Activated CD4-positive, alpha-beta memory T cell treated with anti-CD3 and anti-CD28 coated beads, Interleukin-2, amount 10 ng/mL, durations not matched to agents 7 days and 5 days (primary cell): ENCODE measurements around the gene LPP. TPM values are rescaled to one million over a fixed set of nuclear protein-coding genes. Genes with fewer than 3 reads are reported as not detected.

Source experiments
- CTCF ChIA-PET: fragments of 350-600 bp; sonication (Branson Sonifier 250); formaldehyde crosslinking; loops from one replicate; lab custom pipeline; 2021; ENCODE audit warnings: antibody characterized with exemption, inconsistent platforms; lab: Charles Lee
- POLR2A ChIA-PET: fragments of 350-600 bp; sonication (Branson Sonifier 250); formaldehyde crosslinking; loops from one replicate; lab custom pipeline; 2021; ENCODE audit warnings: antibody characterized with exemption; lab: Charles Lee
- DNase-seq: peaks from one replicate; pipeline ENCODE4 v3.0.0-alpha.2; 2020
- H3K27ac Mint-ChIP-seq: one replicate; pipeline ENCODE4 v1.8.0; 2021; ENCODE audit warnings: mild to moderate bottlenecking, mixed read lengths
- H3K27me3 Mint-ChIP-seq: one replicate; pipeline ENCODE4 v1.8.0; 2021; ENCODE audit warnings: mixed read lengths
- H3K36me3 Mint-ChIP-seq: one replicate; pipeline ENCODE4 v1.8.0; 2021; ENCODE audit warnings: low read depth, mixed read lengths
- H3K4me1 Mint-ChIP-seq: one replicate; pipeline ENCODE4 v1.8.0; 2021; ENCODE audit warnings: mixed read lengths
- H3K4me3 Mint-ChIP-seq: one replicate; pipeline ENCODE4 v1.8.0; 2021; ENCODE audit warnings: mild to moderate bottlenecking, mixed read lengths
- H3K9me3 Mint-ChIP-seq: one replicate; pipeline ENCODE4 v1.8.0; 2021; ENCODE audit warnings: mixed read lengths
- total RNA-seq, 2 experiments: library from RNA; stranded (reverse); gene quantifications; one replicate each; pipeline ENCODE4 v1.2.3, GENCODE V29; 2021

The LPP gene
- total RNA-seq, 2 experiments from 2014 or later: 51.4 to 52.4 TPM

DNA sequence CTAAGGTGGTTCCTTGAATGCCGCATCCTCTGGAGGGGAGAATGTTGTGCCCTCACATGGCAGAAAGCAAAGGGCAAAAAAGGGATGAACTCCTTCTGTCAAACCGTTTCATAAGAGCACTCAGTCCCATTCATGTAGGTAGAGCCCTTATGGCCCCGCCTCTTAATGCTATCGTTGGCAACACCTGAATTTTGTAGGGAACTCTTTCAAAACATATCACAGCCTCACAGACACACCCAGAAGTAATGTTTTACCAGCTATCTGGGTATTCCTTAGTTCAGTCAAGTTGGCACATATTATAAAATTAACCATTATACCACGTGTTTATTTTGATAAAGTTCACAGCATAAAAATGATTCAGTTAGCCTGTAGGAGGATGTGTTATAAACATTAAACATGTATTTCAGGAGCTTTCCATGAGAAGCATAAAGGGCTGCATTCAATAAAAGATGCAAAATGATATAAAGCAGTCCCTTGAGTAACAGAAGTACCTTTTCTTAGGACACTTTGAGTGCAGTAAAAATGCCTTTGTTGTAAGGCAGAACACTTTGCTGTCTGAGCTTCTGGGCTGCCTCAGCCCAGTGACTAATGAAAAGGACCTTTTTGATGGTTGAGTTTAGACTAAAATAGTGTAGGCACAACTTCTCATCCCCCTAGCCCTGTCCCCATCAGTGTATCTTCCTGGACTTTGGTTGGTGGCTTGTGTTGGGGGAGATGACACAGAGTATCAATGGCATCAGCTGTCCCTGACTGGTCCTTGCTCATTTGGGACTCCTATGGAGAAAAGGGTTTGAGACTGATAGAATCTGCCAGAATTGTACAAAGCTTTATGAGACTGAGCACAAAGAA is 754.3 kb downstream of the LPP start:
- no peak for DNase-seq
- H3K4me3 Mint-ChIP-seq: no peak overlapping the region
- peaks cover 2% of the 10 kb centered on the region for H3K27me3 Mint-ChIP-seq
- ChIA-PET CTCF (no interaction called here), POLR2A (no interaction called here)
- H3K36me3 Mint-ChIP-seq: no peaks in the 10 kb centered on the region
- H3K4me1 Mint-ChIP-seq: no peaks in the 10 kb centered on the region
- H3K27ac Mint-ChIP-seq: no peak overlapping the region
- H3K9me3 Mint-ChIP-seq: peaks cover 4% of the 10 kb centered on the region

DNA sequence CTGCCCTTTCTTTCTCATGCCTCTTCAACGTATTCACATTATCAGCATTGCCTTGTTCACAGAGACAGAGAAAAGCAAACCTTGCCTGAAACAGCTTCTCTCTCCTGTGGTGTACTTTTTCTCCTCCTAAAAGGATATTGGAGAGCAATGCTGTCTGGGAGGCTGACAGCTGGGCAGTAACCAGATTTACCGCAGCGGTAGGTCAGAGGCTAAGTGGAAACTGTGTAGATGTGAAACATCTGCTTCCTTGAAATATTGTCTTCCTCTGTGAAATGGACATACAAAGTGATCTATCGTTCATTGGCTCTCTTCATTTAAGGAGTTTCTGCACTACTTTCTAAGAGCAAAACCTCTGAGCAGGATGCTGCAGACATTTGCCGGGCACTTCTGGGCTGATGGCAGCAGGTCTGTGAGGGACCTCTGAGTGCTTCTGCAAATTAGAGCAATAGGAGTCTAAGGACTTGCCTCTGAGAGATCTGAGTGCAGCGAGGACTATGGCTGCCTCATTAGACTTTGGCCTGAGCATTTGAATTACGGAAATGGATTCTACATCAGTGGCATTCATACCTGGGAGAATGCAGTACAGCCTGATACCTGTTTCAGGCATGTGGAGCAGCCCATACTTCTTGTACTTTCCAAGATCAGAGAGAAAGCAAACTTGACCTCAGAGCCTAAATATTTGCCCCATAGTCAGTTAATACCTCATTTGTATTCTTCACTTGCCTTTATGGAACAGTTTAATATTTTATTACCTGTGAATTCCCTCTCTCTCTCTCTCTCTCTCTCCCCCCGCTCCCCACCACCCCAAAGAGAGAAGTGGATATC is 757.3 kb downstream of the LPP start:
- DNase-seq: no peak
- no peak overlapping the region for H3K27ac Mint-ChIP-seq
- POLR2A ChIA-PET: no interaction called here
- H3K9me3 Mint-ChIP-seq: peaks cover 4% of the 10 kb centered on the region
- no peaks in the 10 kb centered on the region for H3K36me3 Mint-ChIP-seq
- no peak overlapping the region for H3K4me3 Mint-ChIP-seq
- H3K27me3 Mint-ChIP-seq: peaks cover 2% of the 10 kb centered on the region
- CTCF ChIA-PET: no interaction called here
- H3K4me1 Mint-ChIP-seq: peaks cover 21% of the 10 kb centered on the region

DNA sequence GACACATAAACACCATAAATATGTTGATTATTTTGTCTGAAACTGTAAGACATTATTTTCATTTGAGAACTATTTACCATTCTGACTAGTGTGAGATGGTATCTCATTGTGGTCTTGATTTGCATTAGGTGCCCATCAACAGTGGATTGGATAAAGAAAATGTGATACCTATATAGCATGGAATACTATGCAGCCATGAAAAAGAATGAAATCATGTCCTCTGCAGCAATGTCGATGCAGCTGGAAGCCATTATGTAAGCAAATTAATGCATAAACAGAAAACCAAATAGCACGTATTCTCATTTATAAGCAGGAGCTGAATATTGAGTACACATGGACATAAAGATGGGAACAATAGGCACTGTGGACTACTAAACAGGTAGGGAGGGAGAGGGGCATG is 759.1 kb downstream of the LPP start:
- Mint-ChIP-seq H3K4me3 (no peak overlapping the region), H3K4me1 (peaks cover 39% of the 10 kb centered on the region), H3K27me3 (peaks cover 2% of the 10 kb centered on the region), H3K36me3 (peaks cover 2% of the 10 kb centered on the region), H3K27ac (no peak overlapping the region), H3K9me3 (peaks cover 4% of the 10 kb centered on the region)
- ChIA-PET CTCF (no interaction called here), POLR2A (no interaction called here)
- DNase-seq: no peak

DNA sequence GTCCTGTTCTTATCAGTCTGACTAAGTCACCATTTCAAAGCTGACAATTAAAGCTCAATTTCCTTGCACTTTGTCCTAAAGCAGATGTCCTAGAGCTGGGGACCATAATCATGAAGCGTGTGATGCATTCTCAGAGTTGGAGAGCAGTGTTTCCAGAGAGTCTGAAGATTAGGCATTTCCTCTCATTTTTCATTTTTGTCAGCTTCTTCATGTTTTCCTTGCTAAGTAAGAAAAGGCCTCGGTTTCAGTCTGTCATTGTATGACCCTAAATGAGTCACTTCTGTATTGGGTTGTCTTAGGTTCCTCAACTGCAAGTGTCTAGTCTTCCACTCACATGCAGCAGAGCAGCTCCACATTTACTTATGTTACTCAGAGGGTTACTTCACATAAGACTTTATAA is 760.6 kb downstream of the LPP start:
- Mint-ChIP-seq H3K36me3 (peaks cover 2% of the 10 kb centered on the region), H3K27ac (peak overlapping the region; percentile 17), H3K27me3 (peaks cover 2% of the 10 kb centered on the region), H3K4me3 (no peak overlapping the region), H3K9me3 (peaks cover 4% of the 10 kb centered on the region), H3K4me1 (peaks cover 41% of the 10 kb centered on the region)
- ChIA-PET POLR2A (interaction anchor here (0.7 to 1.6 kb wide), 4 partner anchors 22 to 1176 kb away, joined by 3 to 8 read pairs (median 4); no protein-coding TSS in a partner anchor), CTCF (interaction anchor here (0.8 to 5.9 kb wide), 4 partner anchors 38 to 1175 kb away, joined by 3 to 53 read pairs (median 4); no protein-coding TSS in a partner anchor)
- no peak for DNase-seq

DNA sequence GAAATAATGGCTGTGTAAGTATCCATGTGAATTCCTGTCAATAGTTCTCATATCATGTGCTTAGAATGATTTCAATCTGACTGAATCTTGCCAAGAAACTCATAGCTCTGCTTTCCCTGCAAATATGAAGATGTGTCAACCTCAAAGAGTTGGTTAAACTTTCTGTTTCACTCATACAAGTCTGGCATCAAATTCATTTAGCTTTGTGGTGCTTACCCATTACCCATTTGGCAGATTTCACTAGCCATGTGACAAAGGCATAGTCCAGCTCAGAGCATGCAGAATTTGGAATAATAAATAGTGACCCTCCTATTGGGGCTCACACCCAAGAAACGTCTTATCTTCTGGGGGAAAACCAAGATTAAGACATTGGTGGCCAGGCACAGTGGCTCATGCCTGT is 761.2 kb downstream of the LPP start:
- Mint-ChIP-seq H3K36me3 (peaks cover 2% of the 10 kb centered on the region), H3K4me3 (no peak overlapping the region), H3K27ac (peak overlapping the region; percentile 17), H3K4me1 (peaks cover 41% of the 10 kb centered on the region), H3K27me3 (peaks cover 2% of the 10 kb centered on the region), H3K9me3 (peaks cover 8% of the 10 kb centered on the region)
- ChIA-PET CTCF (interaction anchor here (1.1 to 5.9 kb wide), 4 partner anchors 40 to 1175 kb away, joined by 4 to 53 read pairs (median 4); no protein-coding TSS in a partner anchor), POLR2A (interaction anchor here (0.7 to 1.7 kb wide), 4 partner anchors 21 to 1175 kb away, joined by 3 to 8 read pairs (median 6); partner anchors contain the start of gene BCL6)
- no peak for DNase-seq

DNA sequence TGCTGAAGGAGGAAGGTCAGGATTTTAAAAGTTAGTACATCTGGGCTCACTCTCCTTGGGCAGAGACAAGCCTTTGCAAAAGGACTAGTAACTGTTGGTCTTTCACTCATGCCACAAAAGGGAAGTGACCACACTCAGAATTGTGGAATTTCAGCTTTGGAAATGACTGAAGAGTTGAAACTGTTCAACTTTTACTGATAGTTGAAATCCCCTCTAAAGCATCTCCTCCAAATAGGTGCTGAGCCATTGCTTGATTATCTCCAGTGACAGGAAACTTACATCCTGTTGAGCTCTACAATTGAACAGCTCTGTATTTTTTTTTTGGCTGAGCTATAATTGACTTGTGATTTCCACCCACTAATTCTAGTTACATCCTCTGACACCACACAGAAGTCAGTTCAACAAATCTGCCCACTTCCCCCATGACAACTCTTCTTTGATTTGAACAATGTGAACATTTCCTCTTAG is 763.0 kb downstream of the LPP start:
- ChIA-PET POLR2A (interaction anchor here (0.6 to 1.5 kb wide), 5 partner anchors 34 to 1179 kb away, joined by 3 to 6 read pairs (median 3); no protein-coding TSS in a partner anchor), CTCF (interaction anchor here (1.3 to 5.9 kb wide), 4 partner anchors 37 to 1177 kb away, joined by 3 to 53 read pairs (median 10); no protein-coding TSS in a partner anchor)
- Mint-ChIP-seq H3K36me3 (peaks cover 2% of the 10 kb centered on the region), H3K4me3 (no peak overlapping the region), H3K4me1 (peaks cover 41% of the 10 kb centered on the region), H3K9me3 (peaks cover 10% of the 10 kb centered on the region), H3K27me3 (no peaks in the 10 kb centered on the region), H3K27ac (peak overlapping the region; percentile 75)
- DNase-seq: peak; percentile 27

DNA sequence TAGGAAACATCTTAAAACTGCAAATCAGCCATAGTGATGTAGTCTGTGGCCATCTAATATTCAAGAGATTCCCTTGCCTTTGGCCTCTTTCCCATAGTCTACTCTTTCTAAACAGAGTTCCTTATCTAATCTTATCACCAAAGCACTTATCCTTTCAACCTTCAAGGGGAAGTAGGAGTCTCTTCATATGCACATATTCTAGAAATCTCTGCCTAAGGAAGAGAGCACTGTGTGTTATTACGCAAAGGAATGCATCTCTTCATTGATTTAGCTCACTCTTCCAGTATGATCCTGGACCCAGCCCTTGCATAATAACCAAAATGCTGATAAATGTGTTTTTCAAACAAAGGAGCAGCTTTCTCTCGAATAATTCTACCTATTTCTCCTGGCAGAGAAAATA is 764.1 kb downstream of the LPP start:
- CTCF ChIA-PET: interaction anchor here (1.4 to 5.9 kb wide), 3 partner anchors 36 to 1178 kb away, joined by 5 to 53 read pairs (median 15); no protein-coding TSS in a partner anchor
- peak overlapping the region; percentile 75 for H3K27ac Mint-ChIP-seq
- H3K36me3 Mint-ChIP-seq: peaks cover 2% of the 10 kb centered on the region

DNA sequence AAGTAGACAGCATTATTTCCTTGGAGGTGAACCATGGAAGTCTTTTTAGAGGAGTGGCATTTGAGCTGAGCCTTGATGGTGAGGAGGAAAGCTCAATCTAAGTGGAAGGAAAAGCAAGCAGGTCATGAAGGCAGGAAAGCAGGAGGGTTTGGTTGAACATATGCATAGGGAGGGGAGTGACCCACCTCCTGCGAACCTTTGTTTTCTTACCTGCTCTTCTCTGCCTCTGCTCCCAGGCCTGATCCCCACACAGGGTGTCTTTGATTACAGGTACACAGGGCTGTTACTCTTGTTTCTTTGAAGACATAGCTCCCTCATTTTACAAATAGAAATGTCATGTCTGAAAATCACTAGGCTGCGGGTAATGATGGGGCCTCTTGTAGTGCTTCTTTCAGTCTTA is 769.7 kb downstream of the LPP start:
- Mint-ChIP-seq H3K9me3 (peaks cover 7% of the 10 kb centered on the region), H3K27ac (no peak overlapping the region), H3K27me3 (peaks cover 4% of the 10 kb centered on the region), H3K4me3 (no peak overlapping the region), H3K4me1 (no peaks in the 10 kb centered on the region), H3K36me3 (no peaks in the 10 kb centered on the region)
- ChIA-PET CTCF (interaction anchor here (1.3 kb wide), 1 partner anchor 1183 kb away, joined by 3 read pairs; no protein-coding TSS in a partner anchor), POLR2A (no interaction called here)
- no peak for DNase-seq

More for the DNA sequence above, 764.1 kb downstream of the LPP start:
- H3K27me3 Mint-ChIP-seq: no peaks in the 10 kb centered on the region
- H3K4me1 Mint-ChIP-seq: peaks cover 41% of the 10 kb centered on the region
- POLR2A ChIA-PET: interaction anchor here (0.9 kb wide), 1 partner anchor 11 kb away, joined by 3 read pairs; no protein-coding TSS in a partner anchor
- H3K4me3 Mint-ChIP-seq: no peak overlapping the region
- no peak for DNase-seq
- peaks cover 7% of the 10 kb centered on the region for H3K9me3 Mint-ChIP-seq

DNA sequence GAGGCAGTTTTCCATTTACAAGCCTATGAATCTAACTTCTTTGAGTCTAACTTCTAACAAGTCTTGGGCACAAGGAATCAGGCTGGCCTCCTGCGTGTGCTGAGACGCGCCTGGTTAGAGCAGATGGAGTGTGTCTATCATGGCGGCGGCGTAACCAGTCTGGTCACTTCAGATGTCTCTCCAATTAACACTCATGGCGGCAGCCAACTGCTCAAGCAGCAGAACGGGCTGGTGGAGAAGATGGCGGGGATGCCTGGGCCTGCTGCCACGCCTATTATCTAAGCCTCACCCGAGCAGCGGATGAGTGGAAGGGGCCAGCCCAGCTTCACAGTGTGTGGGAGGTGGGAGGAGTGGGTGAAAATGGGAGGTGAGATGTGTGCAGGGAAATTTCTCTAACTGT is 771.4 kb downstream of the LPP start:
- Mint-ChIP-seq H3K9me3 (peaks cover 2% of the 10 kb centered on the region), H3K4me1 (no peaks in the 10 kb centered on the region), H3K4me3 (no peak overlapping the region), H3K36me3 (no peaks in the 10 kb centered on the region), H3K27ac (no peak overlapping the region), H3K27me3 (peaks cover 4% of the 10 kb centered on the region)
- DNase-seq: no peak
- ChIA-PET POLR2A (no interaction called here), CTCF (no interaction called here)

DNA sequence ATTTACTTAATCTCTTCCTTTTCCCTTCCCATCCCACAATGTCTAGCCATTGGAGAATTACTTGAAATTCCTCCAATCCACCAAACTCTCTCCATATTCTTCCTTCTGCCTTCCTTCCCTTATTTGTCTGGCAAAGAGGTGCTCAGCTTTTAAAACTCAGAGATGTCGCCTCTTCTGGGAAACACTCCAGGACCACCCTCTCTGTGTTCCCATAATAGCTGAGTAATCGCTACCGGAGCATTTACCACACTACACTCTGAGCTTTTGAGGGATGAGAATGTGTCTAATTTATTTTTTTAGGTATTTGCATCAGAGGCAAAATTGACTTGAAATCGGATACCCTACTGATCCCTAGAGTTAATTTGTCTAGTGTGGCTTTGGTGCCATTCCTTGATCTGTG is 772.2 kb downstream of the LPP start:
- CTCF ChIA-PET: no interaction called here
- no peak overlapping the region for H3K27ac Mint-ChIP-seq
- no peak overlapping the region for H3K4me3 Mint-ChIP-seq
- POLR2A ChIA-PET: no interaction called here
- no peaks in the 10 kb centered on the region for H3K36me3 Mint-ChIP-seq
- peaks cover 2% of the 10 kb centered on the region for H3K9me3 Mint-ChIP-seq
- no peak for DNase-seq
- H3K27me3 Mint-ChIP-seq: peaks cover 4% of the 10 kb centered on the region
- no peaks in the 10 kb centered on the region for H3K4me1 Mint-ChIP-seq

DNA sequence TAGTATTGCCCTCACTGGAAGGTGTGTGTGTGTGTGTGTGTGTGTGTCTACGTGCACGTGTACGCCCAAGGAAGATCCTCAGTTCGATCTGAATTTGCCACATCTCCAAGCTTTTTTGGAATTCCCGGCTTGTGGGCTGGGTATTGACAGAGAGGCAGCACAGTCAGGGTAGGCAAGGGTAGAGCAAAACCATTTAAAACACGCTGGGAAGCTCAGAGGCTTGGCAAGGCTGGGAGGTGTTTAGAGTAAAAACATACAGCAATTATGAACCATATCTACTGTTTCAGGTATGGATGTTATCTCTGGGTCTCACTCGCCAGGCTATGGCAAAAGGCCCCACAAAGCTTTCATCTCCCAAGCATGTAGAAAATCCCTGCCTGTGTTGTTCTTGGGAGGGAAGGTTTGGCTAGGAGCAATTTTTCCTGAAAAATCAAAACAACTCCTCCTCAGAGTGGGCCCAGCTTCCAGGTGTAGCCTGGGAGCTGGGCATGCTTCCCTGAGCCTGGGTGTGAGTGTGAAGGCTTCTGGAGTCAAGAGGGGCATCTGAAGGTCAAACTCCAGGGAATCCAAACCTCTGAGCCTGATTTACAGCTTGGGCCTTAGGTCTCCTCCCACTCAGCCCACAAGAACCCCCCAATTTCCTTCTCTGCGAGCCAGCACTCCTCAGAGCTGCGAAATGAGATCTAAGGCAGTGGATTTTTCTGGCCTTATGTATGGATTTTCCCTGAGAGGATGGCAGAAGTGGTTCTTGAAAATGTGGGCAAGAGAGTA is 773.0 kb downstream of the LPP start:
- DNase-seq: no peak
- POLR2A ChIA-PET: no interaction called here
- Mint-ChIP-seq H3K27ac (no peak overlapping the region), H3K4me1 (no peaks in the 10 kb centered on the region), H3K9me3 (no peaks in the 10 kb centered on the region), H3K4me3 (no peak overlapping the region), H3K36me3 (no peaks in the 10 kb centered on the region), H3K27me3 (peaks cover 4% of the 10 kb centered on the region)
- CTCF ChIA-PET: interaction anchor here (1.1 kb wide), 1 partner anchor 1189 kb away, joined by 4 read pairs; no protein-coding TSS in a partner anchor

DNA sequence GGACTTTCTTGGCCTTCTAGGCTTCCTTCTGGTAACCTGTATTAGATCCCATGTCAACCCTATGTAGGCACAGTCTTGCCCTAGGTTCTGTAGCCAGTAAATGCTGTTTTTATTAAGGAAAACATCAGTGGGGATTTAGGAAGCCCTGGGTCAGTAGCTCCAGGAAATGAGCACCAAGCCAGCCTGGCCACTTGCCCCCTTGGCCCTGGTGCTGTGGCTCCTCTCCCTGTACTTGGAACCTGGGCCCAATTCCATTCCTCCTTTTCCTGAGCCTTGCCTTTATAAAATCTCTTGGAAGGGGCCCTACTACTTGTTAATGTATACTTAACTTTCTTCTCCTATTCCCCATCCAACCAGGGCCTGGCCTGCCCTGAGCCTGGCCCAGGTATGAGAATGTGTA is 774.0 kb downstream of the LPP start:
- ChIA-PET CTCF (interaction anchor here (1.1 kb wide), 1 partner anchor 1190 kb away, joined by 4 read pairs; no protein-coding TSS in a partner anchor), POLR2A (no interaction called here)
- no peak overlapping the region for H3K4me3 Mint-ChIP-seq
- H3K27me3 Mint-ChIP-seq: peaks cover 4% of the 10 kb centered on the region
- H3K4me1 Mint-ChIP-seq: no peaks in the 10 kb centered on the region
- H3K36me3 Mint-ChIP-seq: no peaks in the 10 kb centered on the region
- no peak overlapping the region for H3K27ac Mint-ChIP-seq
- DNase-seq: no peak
- H3K9me3 Mint-ChIP-seq: no peaks in the 10 kb centered on the region
